Measurements from ENCODE around the gene SLC5A10.

DNA sequence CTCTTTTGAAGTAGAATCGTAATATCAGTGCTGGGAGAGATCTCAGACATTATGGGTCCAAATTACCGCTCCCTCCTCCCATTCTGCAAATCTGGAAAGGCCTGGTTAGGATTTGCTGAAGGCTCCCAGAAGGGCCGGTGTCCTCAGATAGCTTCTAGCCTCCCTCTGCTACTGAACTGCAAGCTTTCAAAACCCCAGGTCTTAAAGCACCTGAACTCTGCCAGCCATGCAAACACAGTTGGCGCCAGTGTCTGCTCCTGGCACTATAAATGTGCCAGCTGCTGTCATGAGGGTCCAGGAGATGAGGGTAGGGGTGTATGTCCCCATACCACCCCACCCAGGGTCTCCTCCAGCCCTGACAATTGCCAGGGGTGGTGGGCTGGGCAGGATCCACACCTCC is 24.2 kb downstream of the SLC5A10 start:
- no peak for TF ChIP-seq POLR2A (IDR thresholded peaks at IDR 0.05)
- TF ChIP-seq, protein P1, sequence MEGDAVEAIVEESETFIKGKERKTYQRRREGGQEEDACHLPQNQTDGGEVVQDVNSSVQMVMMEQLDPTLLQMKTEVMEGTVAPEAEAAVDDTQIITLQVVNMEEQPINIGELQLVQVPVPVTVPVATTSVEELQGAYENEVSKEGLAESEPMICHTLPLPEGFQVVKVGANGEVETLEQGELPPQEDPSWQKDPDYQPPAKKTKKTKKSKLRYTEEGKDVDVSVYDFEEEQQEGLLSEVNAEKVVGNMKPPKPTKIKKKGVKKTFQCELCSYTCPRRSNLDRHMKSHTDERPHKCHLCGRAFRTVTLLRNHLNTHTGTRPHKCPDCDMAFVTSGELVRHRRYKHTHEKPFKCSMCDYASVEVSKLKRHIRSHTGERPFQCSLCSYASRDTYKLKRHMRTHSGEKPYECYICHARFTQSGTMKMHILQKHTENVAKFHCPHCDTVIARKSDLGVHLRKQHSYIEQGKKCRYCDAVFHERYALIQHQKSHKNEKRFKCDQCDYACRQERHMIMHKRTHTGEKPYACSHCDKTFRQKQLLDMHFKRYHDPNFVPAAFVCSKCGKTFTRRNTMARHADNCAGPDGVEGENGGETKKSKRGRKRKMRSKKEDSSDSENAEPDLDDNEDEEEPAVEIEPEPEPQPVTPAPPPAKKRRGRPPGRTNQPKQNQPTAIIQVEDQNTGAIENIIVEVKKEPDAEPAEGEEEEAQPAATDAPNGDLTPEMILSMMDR (IDR thresholded peaks at IDR 0.05) = no peak

Measured in Peyer's patch (tissue), 4 donors.